ENCODE results near the gene ACP4.
"Not testable (repeated sequence)": the region's sequence is repeated elsewhere in the genome, so short reads cannot be mapped to it uniquely, and the experiment has no call there.

ACP4 gene

GRCh38 chr19:50797429-50797780 is 7.2 kb downstream of the ACP4 start:
- DNase-seq (ENCODE audit: low read depth in 3 of 3): no peak

DNA sequence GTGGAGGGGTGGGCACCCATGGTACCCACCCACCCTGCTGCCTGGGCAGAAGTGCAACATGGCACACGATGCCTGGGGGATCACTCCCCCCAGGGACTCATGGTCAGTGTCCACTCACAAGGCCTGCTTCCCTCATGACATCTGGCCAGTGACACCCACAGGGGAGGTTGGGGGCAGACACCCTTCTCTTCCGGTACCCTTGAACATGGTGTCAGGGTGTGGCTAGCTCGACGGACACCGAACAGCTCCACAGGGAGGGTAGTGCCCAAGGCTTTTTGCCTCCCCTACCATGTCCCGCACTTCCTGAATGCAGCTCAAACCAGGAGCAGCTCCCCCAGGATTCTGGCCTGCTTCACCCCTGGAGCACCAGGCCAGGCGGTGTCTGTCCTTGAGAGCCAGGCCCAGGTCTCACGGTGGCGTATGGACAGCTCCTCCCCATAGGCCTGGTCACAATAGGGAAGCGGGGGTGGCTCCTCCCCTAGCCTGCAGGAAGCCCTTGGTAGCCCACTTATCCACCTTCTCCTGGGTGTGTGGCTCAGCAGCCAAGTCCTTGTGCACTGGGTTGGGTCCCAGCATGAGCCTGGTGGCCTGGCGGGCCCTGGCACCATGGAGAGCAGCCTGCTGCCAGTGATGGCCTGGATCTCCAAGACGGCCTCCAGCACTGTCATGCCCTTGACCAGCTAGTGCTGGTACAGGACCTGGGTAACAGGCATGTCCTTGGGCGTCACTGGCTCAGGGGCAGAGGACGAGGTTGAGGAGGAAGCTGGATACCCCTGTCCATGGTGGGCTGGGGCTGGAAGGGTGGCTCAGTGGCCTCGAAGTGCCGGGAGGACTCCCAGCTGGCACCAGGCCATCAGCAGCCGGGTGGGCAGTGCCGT is 7.8 kb downstream of the ACP4 start:
- DNase-seq (ENCODE audit: low read depth in 3 of 3): no peak

- DNase-seq (ENCODE audit: low read depth in 3 of 3): no peak
Observed at GRCh38 chr19:50798659-50799546, 8.7 kb downstream of the ACP4 start.

GRCh38 chr19:50799547-50799851 is 9.3 kb downstream of the ACP4 start:
- no peak for DNase-seq (ENCODE audit: low read depth in 3 of 3)

- no peak for DNase-seq (ENCODE audit: low read depth in 3 of 3)
Observed at GRCh38 chr19:50801107-50801506, 10.9 kb downstream of the ACP4 start.

- no peak for DNase-seq (ENCODE audit: low read depth in 3 of 3)
Observed at GRCh38 chr19:50803633-50804419, 13.6 kb downstream of the ACP4 start.

DNA sequence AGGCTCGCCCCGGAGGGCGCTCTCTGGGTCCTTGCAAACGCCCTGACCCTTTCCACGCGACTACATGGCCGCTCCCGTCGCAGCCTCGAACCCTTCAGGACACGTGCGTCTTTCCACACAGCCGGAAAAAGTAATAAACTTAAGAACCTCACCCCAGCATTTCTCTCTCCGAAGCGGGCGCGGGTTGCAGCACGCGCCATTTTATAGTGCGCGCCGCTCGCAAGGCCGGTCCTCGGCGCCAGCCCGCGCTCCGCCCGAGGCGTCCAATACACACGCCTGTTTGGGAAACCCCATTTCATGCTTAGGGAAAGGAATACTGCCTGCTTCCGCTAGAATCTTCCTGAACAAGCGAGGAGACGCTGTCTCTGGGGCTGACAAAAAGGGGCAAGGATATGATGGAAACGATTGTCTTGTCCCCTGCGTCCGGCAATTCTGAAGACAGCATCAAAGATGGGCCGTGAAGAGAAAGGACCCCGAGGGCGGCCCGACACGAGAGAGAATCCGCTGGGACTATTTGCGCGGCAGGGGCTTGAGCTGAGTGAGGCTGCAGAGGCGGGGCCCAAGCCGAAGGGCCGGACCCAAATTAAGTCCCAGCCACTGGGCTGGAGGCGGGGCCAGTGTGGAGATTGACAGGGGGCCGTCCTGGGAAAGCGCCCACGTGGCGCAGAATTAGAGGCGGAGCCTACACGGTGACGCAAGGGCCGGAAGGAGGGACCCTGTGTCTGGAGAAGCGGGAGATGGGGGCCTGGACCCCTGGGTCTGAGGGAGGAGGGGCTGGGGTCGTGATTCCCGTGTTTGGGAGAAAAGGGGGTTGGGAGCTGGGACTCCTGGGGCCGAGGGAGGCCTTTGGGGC is 14.4 kb downstream of the ACP4 start:
- DNase-seq (ENCODE audit: low read depth in 3 of 3): peak; percentile 92 to 99 (median 97)

DNA sequence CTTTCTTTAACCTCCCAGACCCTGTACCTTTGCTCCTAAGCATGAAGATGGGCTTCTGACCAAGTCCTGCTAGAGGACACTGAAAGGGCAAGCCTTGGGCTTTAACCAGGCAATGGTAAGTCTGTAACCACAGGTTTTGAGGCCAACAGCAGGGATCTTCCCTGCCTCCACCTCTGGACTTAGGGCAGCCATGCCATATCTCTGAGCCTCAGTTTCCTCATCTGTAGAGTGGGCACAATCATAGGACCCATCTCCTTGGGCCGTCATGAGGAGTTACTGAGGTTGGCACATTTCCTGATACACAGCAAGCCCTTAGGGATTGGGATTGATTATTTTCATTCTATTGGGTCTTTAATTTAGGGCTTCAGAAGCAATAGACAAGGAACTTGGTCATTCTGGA is 18.6 kb downstream of the ACP4 start:
- DNase-seq (ENCODE audit: low read depth in 3 of 3): no peak

GRCh38 chr19:50811622-50812238 is 21.5 kb downstream of the ACP4 start:
- DNase-seq (ENCODE audit: low read depth in 3 of 3): not testable (repeated sequence)

GRCh38 chr19:50812474-50812873 is 22.3 kb downstream of the ACP4 start:
- no peak for DNase-seq (ENCODE audit: low read depth in 3 of 3)

DNA sequence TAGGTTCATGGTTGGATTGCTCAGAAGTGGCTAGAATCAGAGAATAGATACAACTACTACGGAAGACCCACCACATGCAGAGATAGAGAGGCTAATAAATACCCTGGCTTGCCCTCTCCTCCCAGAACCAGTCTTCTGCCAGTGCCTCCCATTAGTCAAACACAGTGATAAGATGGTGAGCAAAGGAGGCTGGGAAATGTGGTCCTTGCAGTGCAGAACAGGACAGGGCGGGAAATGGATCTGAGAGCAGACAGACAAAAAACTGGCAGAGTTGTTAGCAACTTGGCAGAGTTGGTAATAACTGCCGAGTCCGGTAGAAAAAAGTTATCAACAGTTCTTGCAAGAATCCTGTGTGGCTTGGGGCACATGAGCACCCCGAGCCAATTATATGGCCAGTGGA is 24.7 kb downstream of the ACP4 start:
- no peak for DNase-seq (ENCODE audit: low read depth in 3 of 3)

GRCh38 chr19:50815439-50815838 is 25.2 kb downstream of the ACP4 start:
- DNase-seq (ENCODE audit: low read depth in 3 of 3): no peak

GRCh38 chr19:50817941-50818858 is 28.0 kb downstream of the ACP4 start:
- DNase-seq (ENCODE audit: low read depth in 3 of 3): peak in 1 of 3 donors; percentile 73

GRCh38 chr19:50818859-50819472 is 28.8 kb downstream of the ACP4 start:
- DNase-seq (ENCODE audit: low read depth in 3 of 3): no peak

- no peak for DNase-seq (ENCODE audit: low read depth in 3 of 3)
Observed at GRCh38 chr19:50819636-50820035, 29.4 kb downstream of the ACP4 start.

- DNase-seq (ENCODE audit: low read depth in 3 of 3): no peak
Observed at GRCh38 chr19:50820086-50820485, 29.9 kb downstream of the ACP4 start.

DNA sequence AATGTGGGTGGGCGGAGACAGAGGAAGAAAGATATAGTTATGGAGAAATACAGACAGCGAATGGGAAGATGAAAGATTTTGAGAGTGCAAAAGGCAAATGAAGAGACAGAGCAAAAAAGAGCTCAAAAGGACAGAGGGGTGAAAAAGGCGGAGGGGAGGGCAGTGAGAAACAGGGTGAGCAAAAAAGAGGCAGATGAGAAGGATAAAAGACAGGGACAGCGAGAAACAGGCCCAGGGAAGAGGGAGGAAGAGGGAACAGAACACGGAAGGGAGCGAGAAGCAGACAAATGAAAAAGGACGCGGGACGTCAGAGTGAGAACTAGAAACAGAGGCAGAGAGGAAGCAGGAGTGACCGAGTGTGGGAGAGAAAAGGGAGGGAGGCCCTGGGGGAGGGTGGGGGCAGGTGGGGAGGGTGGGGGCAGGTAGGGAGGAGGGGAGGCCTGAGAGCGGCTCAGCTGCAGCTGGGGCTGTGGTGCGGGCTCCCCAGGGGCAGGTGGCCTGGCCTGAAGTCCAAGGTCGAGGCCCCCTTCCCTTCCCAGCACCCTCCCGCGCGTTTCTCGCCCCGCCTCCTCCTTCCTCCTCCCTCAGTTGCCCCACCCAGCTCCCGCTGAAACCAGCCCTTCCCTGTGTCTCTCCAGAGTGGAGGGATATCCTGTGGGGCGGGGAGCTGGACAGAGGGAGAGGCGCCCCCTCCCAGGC is 30.5 kb downstream of the ACP4 start:
- DNase-seq (ENCODE audit: low read depth in 3 of 3): no peak

DNA sequence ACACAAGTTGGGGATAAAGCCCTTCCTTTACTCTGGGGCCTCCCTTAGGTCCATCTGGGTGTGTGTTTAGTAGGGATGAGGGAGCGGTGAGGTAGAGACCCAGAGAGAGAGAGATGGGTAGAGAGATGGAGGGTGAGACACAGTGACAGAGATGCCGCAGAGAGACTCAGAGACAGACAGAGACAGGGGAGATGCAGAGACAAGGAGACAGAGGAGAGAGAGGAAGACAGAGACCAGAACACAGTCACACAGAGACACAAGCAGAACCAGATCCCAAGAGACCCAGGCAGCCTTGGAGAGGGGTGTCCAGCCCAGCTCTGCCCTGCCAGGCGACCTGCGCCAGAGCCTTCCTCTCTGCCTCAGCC is 31.0 kb downstream of the ACP4 start:
- no peak for DNase-seq (ENCODE audit: low read depth in 3 of 3)

DNA sequence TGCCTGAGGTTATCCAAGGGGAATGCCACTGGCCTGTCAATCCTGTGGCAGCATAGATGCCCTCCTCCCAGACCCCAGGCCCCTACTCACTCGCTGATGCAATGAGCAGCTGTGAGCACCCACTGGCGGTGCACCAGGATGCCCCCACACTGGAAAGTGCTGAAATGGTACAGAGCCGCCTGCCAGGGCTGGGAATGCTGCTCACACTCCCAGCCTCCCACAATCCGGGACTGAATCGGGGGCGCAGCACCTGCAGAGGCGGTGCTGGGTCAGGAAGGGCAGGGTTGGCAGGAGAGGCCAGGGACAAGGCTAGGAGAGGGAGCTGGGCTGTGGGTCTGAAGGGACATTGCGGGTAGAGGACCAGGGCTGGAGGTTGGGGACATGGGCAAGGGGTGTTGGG is 31.4 kb downstream of the ACP4 start:
- DNase-seq (ENCODE audit: low read depth in 3 of 3): no peak
